GM18505 (cell line): ENCODE measurements around the gene FAM50A.
A peak's percentile ranks its signal among the peaks of the same experiment; 100 is the strongest.

ENCODE experiments used
- ATAC-seq: cut with Tn5 transposase; IDR thresholded peaks from one replicate; pipeline ENCODE4 v1.9.1; 2021; ENCODE audit not compliant: unreplicated experiment
- POLR2A ChIP-seq: IDR thresholded peaks from 4 replicates; pipeline ENCODE4 v1.6.1; 2011; ENCODE audit warnings: borderline replicate concordance; ENCODE audit not compliant: insufficient read depth, insufficient read length; ENCODE audit errors: extremely low read depth

The FAM50A gene

DNA sequence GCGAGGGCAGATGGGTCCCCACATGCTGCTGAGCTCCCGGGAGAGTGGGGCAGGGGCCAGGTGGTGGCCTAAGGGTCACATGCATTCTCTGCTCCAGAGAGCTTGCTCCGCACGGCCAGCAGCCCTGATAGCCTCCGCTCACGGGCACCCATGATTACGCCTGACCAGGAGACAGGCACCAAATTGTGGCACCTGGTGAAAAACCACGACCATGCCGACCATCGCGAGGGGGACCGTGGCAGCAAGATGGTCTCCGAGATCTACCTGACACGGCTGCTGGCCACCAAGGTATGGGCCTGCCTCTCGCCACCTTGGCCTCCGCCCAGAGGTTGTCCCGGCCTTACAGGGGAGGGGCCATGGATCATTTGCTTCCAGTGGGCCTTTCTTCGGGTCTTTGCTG lies 25.9 kb downstream of the FAM50A start:
- TF ChIP-seq POLR2A, result no peak

DNA sequence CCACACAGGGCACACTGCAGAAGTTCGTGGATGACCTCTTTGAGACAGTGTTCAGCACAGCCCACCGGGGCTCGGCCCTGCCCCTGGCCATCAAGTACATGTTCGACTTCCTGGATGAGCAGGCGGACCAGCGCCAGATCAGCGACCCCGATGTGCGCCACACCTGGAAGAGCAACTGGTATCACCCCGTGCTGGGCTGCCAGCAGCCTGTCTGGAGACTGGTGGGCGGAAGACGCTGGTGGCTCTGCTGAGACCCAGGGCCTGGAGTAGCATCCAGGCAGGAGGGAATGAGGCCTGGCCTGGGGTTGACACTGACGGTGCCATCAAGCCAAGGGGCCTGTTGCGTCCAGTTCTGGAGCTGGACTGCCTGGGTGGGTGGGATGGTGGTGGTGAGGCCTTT lies 26.5 kb downstream of the FAM50A start:
- no peak for TF ChIP-seq POLR2A
- no peak for ATAC-seq

More for the DNA sequence above, 25.9 kb downstream of the FAM50A start:
- ATAC-seq, result no peak

DNA sequence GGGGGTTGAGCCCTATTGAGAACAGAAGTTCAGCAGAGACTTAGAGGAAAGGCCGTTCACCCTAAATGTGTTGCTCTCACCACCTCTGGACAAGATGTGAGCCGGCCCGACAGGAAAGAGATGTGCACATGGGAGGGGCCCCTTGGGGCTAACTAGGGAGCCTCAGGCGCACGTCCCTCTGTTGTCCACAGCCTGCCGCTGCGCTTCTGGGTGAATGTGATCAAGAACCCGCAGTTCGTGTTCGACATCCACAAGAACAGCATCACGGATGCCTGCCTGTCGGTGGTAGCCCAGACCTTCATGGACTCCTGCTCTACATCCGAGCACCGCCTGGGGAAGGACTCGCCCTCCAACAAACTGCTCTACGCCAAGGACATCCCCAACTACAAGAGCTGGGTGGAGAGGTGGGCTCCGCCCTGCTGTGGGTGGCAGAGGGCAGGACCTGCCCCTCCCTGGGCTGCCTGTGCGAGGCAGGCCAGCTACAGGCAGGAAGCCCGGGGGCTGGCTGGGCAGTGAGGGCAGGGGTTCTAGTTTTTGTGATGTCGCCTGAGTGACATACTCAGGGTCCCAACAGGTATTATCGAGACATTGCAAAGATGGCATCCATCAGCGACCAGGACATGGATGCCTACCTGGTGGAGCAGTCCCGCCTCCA lies 27.1 kb downstream of the FAM50A start:
- TF ChIP-seq POLR2A, result no peak
- no peak for ATAC-seq

DNA sequence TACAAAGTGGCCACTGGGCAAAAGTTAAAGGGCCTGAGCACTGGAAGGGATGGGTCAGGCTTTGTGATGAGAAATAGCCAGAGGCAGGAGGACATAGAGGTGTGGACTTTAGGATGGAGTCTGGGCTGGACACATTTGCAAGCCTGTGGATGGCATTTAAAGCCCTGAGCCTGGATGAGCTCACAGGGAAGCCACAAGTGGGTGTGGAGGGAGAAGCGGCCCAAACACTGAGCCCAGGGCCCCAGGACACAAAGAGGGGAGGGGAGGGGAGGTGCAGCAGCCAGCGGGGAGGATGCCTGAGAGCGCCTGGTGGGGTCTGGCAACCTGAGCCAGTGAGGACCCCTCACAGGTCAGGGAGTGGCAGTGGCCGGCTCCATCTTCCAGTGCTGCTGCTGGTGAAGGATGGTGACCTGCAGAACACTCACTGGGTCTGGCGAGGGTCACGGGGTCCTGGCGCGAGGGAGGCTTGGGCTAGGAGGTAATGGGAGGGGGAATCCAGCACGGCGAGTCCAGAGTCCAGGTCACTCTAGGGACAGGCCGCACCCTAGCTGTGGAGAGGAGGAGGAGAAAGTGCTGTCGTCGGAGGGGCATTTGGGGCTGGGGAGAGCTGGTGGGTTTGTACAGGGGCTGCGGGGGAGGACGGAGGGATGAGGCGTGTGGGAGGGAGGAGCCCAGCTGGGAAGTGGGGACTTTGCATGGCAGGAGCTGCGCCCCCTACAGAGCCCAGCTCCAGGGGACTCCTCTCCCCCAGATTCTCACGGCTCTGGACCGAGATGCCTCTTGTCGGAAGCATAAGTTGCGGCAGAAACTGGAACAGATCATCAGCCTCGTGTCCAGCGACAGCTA lies 28.1 kb downstream of the FAM50A start:
- ATAC-seq, result no peak
- TF ChIP-seq POLR2A, result no peak

DNA sequence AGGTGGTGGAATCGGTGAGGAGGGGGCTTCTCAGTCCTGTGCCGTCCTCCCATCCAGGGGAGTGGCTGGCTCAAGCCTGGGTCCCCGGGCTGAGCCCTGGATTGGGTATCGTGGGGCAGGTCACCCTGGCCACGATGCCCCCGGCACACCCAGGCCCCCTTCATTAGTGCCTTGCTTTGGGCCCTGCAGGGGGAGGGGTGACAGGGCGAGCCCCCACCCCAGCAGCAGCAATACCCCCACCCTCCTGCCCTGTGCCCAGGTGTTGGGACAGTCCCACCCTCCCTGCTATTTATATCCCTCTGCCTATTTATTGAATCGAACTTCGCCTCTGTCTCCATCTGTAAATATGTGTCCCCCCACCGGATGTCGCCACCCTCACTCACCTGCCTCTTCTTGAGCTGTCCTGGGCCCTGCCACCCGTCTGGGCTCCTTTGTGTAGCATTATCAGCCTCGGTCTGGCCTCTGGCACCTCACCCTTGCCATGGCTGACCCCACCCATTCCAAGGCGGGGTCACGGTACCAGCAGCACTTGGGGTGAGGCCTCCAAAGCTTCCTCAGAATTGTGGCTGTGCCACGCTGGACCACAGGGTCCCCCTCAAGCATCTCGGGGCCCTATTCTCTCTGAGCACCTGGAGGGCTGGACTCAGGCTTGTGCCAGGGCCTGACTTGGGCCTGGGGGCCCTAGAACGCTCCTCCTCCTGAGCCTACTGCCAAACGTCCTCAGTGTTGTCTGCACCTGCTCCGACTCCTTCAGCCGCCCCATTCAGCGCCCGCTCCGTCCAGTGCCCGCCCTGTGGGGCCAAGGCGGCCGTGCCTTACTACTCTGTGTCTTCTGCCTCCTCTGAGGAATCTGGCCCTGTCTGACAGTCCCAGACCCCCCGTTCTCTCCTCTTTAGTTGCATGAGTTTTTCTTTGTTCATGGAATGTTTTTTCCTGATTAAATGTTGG lies 29.0 kb downstream of the FAM50A start:
- TF ChIP-seq POLR2A, result no peak

DNA sequence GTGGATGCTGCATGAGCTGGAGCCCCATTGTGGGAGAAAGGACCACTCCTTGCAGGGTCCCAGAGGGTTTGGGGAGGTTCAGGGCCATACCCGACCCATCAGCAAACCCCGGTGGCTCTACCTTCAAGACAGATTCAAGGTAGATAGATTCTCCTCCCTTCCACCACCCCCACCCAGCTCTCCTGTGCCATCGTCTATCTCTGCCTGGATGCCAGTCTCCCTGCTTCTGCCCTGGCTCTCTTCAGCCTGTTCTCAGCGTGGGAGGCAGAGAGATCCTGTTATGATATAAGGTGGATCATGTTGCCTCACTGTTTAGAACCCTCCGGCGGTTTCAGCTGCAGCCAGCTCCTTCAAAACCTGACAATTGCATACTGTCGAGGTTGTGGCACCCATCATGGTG lies 29.7 kb downstream of the FAM50A start:
- TF ChIP-seq POLR2A, result no peak
- ATAC-seq, result no peak

More for the DNA sequence above, 29.0 kb downstream of the FAM50A start:
- no peak for ATAC-seq

DNA sequence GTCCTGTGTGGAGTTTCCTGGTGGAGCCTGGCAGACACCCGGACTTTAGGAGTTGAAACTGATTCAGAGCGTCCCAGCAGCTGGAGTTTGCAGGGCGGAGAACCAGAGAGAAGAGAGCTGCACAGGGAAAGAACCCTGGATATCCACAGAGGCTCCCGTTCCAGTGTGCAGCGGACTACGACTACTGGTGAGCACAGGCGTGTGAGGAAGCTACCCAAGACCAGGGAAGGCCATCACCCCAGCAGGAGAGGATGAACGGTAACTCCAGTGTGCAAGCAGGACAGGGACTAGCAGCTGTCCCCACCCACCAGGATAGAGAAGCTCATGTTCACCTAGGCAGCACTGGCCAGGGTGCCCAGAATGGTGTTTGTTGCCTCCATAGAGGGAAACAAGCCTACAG lies 32.9 kb downstream of the FAM50A start:
- ATAC-seq, result no peak
- no peak for TF ChIP-seq POLR2A

DNA sequence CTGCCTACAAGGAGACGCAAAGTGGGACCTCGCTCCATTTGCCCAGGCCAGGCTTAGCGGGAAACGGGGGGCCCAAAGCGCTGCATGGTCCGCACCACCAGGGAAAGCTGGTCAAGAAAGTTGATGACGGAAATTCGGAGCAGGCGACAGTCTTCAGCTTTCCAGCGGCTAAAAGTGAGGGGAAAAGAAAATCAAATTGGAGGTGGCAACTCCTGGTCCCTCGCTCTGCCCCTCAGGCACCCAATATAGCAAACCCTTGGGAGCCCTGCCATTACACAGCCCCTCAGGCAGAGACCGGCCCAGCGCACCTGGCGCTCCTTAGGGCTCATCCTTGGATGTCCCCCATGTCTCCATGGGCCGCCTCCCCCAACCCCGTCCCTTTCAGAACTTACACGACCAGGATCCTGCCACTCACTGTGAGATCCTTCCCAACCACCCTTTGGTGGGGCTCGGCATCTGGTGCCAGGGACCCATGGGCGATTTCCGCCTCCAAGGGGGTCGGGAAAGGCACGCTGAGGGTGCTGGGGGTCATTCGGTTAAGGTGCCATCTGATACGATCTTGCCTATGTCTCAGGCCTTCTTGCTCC lies 34.0 kb downstream of the FAM50A start:
- no peak for TF ChIP-seq POLR2A
- no peak for ATAC-seq

DNA sequence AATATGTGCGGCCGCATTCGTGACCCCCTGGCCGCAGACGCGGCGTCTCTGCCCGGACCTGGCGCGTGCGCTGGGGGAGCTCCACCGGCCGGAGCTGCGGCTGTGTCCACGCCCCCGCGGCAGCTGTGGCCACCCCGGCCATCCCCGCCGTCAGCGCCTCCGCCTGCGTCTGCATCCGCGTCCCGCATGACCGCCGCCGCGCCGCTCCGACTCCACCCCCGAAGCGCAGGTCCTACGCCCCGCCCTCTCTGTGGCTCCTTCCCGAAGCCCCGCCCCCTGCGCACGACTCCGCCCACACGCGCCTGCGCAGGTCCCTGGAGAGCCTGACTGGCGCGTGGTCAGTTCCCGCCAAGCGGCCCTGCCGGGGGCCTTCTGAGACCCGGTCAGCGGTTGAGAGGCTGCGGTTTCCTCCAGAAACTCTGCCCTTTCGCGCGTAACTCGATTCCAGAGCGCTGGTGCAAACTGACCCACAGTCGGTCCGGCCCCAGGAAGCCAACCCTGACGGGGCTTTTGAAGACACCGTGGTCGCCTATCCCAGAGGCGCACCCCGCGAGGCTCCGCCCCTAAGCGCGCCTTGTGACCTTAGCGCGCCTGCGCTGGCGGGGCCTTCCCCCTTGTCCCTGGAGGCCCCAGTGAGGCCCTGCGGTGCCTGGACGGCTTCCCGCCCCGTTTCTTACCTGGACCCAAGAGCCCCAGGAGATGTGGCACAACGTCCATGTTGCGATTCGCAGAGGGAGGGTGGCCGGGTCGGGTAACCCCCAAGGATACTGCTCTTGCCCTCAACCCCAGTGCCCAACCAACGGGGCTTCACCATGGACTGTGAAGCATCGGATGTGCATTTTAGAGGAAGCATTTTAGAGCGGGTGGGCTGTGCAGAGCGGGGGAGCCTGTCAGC lies 35.0 kb downstream of the FAM50A start, which contains the start of gene LAGE3:
Gene LAGE3, minus strand, starts transcription at position 554 of the 895 bp plus-strand sequence. Its CDS starts 366 bp downstream, at position 188.
- TF ChIP-seq POLR2A, result peak; percentile 71
- peak; percentile 82 for ATAC-seq

DNA sequence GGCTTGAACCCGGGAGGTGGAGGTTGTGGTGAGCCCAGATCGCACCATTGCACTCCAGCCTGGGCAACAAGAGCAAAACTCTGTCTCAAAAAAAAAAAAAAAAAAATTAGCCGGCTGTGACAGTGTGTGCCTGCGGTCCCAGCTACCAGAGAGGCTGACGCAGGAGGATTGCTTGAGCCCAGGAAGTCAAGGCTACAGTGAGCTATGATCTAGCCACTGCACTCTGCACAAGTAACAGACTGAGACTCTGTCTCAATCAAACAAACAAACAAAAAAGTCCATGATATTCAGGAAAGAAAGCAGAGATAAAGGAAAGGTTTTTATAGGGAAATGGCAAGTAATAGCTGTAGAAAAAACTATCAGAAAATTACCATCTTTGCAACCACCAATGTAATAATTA lies 37.3 kb downstream of the FAM50A start:
- TF ChIP-seq POLR2A, result no peak
- ATAC-seq, result no peak

DNA sequence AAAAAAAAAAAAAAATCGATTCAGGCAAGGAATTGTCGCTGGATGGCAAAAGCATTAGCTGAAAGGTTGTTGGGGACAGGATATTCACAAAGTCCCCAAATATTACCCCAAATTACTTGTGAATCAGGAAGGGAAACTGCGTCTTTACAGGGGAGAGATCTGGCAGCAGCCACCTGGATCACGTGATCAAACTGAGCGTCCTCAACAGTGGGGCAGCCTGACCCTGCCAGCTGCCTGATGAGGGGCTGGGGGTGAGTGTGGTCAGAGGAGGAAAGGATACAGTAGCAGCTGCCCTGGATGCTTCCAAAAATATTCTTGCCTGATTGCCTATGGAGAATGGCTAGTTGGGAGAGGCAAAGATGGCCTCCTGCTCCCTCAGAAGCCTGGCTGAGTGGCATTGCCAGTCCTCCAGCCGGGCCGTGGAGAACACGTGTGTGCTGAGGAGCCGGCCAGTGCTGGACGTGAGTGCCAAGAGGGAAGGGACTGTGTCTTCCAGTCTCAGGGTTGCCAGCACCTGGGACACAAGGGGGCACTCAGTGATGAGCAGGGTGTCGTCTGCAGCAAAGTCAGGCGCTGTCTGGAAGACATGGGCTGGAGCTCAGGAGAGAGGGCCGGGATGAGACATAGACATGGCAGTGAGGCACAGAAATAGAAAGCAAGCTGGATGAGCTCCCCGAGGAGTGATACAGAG lies 38.1 kb downstream of the FAM50A start:
- TF ChIP-seq POLR2A, result no peak
- ATAC-seq, result no peak
